ENCODE data around the gene ZNF716.
"Not testable (repeated sequence)": the region's sequence is repeated elsewhere in the genome, so short reads cannot be mapped to it uniquely, and the experiment has no call there.

The ZNF716 gene

DNA sequence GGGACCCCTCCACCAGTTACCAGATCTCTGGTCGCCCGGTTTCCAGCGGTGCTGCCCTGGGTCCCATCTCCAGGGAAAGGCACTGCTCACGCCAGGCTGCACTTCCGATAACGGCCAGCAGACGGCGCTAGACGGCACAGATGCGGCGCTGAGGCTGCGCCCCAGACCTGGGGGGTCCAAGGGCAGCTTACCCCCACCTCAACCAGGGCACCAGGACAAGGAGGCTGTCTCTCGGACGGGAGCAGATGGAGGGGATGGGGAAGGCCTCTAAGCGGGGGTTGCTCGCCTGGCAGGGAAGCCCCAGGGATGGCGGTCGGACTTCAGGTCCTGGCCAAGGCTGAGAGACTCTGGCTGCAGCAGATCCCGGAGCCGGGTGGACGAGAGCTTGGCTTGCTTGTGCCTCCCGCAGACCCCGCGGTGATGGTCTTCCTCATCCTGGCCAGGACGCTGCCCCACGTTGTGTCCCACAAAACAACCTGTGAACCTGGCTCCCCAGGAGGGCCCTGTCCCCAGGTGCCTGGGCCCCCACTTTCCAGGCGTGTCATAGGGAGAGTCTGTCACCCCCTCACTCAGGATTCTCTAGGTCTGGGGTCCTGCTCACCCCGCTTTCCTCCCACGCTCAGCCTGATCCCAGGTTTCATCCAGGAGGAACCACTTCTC, 23.9 kb upstream of the ZNF716 start:
- DNase-seq: no peak

DNA sequence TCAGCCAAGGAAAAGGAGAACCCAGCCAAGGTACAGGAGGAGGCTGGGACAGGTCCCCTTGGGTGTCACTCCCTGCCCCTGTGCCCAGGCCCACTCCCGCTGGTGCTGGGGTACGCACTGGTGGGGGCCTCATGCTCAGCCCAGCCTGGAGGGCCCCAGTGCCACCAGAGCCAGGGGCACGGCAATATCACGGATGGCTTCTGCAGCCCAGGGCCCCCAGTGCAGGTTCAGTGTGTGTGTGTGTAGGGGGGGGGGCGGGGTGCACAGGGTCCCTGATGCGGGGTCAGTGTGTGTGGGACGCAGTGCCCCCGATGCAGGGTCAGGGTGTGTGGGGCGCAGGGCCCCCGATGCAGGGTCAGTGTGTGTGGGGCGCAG, 23.4 kb upstream of the ZNF716 start:
- no peak for DNase-seq

DNA sequence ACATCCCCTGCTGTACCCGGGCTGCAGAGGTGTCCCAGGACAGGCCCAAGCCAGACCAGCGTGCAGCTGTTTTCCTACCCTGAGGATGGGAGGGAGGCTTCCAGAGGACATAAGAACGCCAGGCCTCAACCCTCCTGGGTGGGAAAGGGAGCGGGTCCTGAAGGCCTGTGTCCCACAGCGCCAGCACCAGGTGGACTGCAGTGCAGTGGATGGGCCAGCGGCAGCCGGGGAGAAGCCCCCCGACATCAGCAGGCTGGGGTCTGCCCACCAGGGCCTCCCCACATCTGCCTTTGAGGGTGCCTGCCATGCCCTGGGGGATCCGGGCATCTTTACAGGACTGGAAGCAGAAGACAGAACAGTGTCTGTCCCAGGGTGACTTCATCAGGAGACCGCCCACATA, 22.8 kb upstream of the ZNF716 start:
- DNase-seq: no peak

DNA sequence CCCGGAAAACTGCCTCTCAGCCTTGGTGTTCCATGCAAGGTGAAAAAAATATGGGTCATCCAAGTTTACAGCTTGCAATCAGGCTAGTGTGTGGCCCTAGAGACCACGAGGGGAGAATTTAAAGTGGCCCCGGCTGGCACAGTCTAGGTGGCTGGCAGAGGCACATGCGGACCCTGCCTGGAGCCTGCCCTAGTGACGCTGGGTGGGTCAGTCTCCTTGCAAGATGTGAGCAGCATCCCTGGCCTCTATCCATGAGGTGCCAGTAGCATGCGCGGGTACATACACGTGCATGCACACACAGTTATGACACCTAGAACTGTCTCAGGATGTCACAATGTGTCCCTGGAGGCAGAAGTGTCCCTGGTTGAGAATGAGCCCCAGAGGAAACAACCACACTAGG, 22.4 kb upstream of the ZNF716 start:
- no peak for DNase-seq

DNA sequence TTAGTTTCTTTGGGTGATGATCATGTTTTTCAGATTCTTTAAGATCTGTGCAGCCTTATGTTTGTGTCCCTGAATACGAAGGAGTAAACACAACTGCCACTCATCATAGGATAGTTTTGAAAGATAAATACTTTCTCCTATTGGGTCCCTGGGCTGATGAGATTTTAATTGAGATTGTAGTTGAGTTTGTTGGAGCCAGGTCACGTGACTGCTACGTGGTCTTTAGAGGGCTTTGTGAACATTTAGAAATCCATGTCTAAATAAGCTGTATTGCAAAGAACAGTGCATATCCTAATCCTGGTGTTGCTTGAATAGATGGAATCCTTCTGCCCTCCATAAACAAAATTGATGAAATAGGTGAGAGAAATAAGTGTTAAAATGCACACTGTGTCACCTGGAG, 17.4 kb upstream of the ZNF716 start:
- no peak for DNase-seq

DNA sequence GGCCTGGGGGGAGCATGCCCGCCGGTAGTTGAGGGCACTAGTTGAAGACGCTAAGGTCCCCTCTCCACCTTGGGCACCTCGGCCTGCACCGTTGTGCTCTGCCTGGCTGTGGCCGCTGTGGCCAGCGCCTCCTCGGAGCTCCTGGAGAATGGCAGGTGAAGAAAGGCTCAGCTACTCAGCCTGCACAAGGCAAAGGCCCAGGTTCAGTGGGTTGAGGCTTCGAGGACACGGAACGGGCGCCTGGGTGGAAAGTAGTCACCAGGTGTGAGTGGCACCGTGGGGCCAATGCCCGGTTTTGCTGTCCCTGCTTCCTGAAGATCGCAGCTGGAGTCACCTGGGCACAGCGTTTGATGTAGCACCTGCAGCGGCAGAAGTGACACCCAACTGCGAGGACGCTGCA, 12.4 kb upstream of the ZNF716 start:
- no peak for DNase-seq

DNA sequence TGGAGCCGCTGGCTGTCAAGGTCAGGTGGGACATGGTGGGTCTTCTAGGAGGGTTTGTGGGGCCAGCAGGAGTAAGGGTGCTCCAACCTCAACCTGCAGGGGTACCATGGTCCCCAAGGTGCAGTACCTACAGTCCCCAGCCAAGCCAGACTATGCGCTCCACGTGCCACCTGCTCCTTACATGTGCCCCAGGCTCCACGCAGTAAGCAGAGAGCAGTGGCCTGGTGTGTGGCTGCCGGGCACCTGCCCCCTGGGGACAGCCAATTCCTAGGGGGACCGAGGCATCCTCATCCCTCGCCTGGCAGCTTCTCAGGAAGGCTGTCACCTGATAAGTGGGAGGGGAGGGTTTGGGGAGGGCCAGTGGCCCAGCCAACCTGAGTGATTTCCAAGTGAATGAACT, 11.7 kb upstream of the ZNF716 start:
- no peak for DNase-seq

DNA sequence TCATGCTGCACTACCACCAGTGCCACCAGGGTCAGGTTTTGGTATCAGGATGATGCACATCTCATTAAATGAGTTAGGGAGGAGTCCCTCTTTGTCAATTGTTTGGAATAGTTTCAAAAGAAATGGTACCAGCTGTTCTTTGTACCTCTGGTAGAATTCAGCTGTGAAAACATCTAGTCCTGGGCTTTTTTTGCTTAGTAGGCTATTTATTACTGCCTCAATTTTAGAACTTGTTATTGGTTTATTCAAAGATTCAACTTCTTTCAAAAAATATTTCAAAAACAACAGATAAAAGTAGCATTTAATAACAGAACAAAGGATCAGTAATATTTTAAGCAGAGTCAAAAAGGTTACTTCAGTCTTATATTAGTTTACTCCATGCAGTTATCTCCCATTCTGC, 6.4 kb upstream of the ZNF716 start:
- DNase-seq: no peak

DNA sequence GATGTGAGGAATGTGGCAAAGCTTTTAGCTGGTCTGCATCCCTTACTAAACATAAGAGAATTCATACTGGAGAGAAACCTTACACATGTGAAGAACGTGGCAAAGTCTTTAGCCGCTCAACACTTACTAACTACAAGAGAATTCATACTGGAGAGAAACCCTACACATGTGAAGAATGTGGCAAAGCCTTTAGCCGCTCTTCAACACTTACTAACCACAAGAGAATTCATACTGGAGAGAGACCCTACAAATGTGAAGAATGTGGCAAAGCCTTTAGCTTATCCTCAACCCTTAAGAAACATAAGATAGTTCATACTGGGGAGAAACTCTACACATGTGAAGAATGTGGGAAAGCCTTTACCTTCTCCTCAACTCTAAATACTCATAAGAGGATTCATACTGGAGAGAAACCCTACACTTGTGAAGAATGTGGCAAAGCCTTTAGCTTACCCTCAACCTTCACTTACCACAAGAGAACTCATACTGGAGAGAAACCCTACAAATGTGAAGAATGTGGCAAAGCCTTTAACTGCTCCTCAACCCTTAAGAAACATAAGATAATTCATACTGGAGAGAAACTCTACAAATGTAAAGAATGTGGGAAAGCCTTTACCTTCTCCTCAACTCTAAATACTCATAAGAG, 19.3 kb downstream of the ZNF716 start:
- DNase-seq: not testable (repeated sequence)

DNA sequence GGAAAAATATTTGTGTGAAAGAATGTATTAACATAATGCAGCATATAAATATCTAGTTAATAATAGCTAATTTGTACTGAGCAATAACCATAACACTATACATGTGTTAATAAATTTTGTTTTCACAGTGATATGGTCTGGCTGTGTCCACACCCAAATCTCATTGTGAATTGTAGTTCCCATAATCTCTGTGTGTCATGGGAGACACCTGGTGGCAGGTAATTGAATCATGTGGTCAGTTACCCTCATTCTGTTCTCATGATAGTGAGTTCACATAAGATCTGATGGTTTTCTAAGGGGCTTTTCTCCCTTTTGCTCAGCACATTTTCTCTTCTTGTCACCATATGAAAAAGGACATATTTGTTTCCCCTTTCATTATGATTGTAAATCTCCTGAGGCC, 30.3 kb downstream of the ZNF716 start:
- DNase-seq: not testable (repeated sequence)

DNA sequence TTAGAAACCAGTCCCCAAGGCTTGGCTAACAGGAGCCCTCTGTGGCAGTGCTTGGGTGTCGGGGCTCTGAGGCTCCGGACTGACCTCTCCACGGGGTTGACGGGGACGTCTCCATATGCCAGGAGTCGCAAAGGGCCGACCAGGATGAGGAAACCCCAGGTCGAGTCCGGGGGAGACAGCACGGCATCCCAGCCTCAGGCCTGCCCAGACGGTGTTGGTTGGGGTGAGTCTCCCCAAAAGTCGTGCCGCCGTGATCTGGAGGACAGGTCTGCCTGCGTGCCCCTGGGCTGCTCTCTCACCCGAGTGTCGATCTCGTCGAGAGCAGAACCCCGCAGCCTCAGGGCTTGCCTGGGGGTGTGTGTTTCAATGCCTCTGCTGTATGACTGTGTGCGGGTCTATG, 35.0 kb downstream of the ZNF716 start:
- not testable (repeated sequence) for DNase-seq

DNA sequence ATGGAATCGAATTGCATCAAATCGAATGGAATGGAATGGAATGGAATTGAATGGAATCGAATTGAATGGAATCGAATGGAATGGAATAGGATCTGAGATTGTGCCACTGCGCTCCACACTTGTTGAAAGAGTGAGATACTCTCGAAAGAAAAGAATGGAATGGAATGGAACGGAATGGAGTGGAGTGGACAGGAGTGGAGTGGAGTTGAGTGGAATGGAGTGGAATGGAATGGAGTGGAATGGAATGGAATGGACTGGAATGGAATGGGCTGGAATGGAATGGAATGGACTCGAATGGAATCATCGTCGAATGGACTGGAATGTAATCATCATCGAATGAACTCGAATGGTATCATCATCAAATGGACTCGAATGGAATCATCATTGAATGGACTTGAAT, 38.0 kb downstream of the ZNF716 start:
- DNase-seq: no peak

DNA sequence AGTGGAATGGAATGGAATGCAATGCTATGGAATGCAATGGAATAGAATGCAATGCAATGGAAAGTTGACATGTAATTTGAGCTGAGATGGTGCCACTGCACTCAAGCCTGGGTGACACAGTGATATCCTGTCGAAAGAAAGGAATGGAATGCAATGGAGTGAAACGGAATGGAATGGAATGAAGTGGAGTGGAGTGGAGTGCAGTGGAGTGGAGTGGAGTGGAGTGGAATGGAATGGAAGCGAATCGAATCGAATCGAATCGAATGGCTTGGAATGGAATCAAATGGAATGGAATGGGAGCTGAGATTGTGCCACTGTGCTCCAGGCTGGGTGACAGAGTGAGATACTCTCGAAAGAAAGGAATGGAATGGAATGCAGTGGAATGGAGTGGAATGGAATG, 45.1 kb downstream of the ZNF716 start:
- DNase-seq: not testable (repeated sequence)

DNA sequence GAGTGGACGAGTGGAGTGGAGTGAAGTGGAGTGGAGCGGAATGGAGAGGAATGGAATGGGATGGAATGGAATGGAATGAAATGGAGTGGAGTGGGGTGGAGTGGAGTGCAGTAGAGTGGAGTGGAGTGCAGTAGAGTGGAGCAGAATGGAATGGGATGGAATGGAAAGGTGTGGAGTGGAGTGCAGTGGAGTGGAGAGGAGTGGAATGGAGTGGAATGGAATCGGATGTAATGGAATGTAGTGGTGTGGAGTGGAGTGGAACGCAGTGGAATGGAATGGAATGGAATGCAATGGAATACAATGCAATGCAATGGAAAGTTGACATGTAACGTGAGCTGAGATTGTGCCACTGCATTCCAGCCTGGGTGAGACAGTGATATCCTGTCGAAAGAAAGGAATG, 46.4 kb downstream of the ZNF716 start:
- DNase-seq: no peak

DNA sequence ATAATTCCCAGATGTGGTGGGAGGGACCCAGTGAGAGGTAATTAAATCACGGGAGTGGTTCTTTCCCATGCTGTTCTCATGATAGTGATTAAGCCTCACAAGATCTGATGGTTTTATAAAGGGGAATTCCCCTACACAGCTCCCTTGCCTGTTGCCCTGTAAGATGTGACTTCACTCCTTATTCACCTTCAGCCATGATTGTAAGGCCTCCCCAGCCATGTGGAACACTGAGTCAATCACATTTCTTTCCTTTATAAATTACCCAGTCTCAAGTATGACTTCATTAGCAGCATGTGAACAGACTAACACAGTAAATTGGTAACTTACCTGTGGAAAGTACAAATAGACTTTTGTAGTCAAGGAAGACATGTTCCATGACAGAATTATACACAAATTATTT, 55.2 kb downstream of the ZNF716 start:
- DNase-seq: no peak

All from right kidney (tissue), 1 donor.